Testis (tissue), 3 donors: ENCODE results near the gene NLK. TPM values are rescaled to one million over a fixed set of nuclear protein-coding genes. Genes with fewer than 3 reads are reported as not detected.
"Not testable (repeated sequence)": the region's sequence is repeated elsewhere in the genome, so short reads cannot be mapped to it uniquely, and the experiment has no call there.

ENCODE experiments used
- DNase-seq: peaks from one replicate; pipeline ENCODE4 v3.0.0-alpha.2; 2019
- H3K27ac ChIP-seq, 2 donors: fragments of 200-600 bp; sonication (generic); one replicate each; pipeline ENCODE4 v1.5.1; 2019
- H3K27me3 ChIP-seq: fragments of 200-600 bp; sonication (generic); one replicate; pipeline ENCODE4 v1.5.1; 2019
- H3K36me3 ChIP-seq: fragments of 200-600 bp; sonication (generic); one replicate; pipeline ENCODE4 v1.5.1; 2017; ENCODE audit warnings: low read depth; ENCODE audit errors: missing control alignments
- H3K4me1 ChIP-seq: fragments of 200-600 bp; sonication (generic); one replicate; pipeline ENCODE4 v1.5.1; 2019
- H3K4me3 ChIP-seq, 2 donors: fragments of 200-600 bp; sonication (generic); one replicate each; pipeline ENCODE4 v1.5.1; 2017 to 2019
- H3K9me3 ChIP-seq: fragments of 200-600 bp; sonication (generic); one replicate; pipeline ENCODE4 v1.5.1; 2017
- POLR2A ChIP-seq: fragments of 450-650 bp; IDR thresholded peaks from one replicate; pipeline ENCODE4 v1.6.1; 2017; ENCODE audit warnings: antibody characterized with exemption, mild to moderate bottlenecking, moderate library complexity
- WGBS, 2 donors: methylation state at CpG; one replicate each; pipeline ENCODE4 v1.1.5; 2018; 5-methylcytosine and 5-hydroxymethylcytosine counted together
- intact Hi-C: fragments of 100-400 bp; cut with DNase I; formaldehyde crosslinking; loops from one replicate; pipeline ENCODE4 v1.15.1; 2023; ENCODE audit warnings: low total_unique reads
- polyA plus RNA-seq: library from polyadenylated mRNA; stranded (reverse); fragments of 350-450 nt; fragmentation: Illumina TruSeq; extraction: RNeasy Lipid Tissue Mini Kit (QIAGEN cat#74804); gene quantifications from one replicate; pipeline ENCODE4 v1.2.3, GENCODE V29; 2014; ENCODE audit warnings: low read depth, low replicate concordance; ENCODE audit not compliant: insufficient read depth
- total RNA-seq, 2 donors: library from RNA; depleted of rRNA; stranded (reverse); fragments of >200 nt; gene quantifications; one replicate each; pipeline ENCODE4 v1.2.3, GENCODE V29; 2016
- TF ChIP-seq, protein P1 (sequence below), 3 experiments: fragments of 450-650 bp in 2 of 3; fragments of 200-600 bp in 1 of 3; sonication (generic) in 1 of 3; IDR thresholded peaks; one replicate each; pipeline ENCODE4 v1.5.1; 2016 to 2019; ENCODE audit warnings: antibody characterized with exemption in 3 of 3, mild to moderate bottlenecking in 2 of 3, moderate library complexity in 1 of 3

The NLK gene
- total and polyA plus RNA-seq, 3 donors from 2014 or later, result 40.8 to 54.4 (median 47.0) TPM

DNA sequence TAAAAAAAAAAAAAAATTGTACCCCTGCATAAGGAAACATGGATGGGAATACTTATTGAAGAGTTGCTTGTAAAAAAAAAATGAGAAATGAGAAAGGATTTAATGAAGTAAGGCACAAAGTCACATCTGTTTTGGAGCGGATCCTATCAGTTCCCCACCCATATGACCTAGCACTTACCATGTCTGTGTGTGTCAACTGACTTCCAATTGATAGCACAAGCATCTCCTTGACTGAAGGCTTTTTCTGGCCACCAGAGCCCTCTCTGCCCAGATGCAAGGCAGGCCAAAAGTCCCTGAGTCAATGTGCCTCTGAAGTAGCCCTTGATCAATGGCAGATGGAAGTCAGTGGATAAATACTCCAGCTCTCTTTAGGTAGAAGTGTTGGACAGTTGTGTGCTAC, 13.4 kb upstream of the NLK start:
- WGBS, 2 donors, result 98 to 100% methylated on average over 1 of the region's 1 CpG
- H3K27ac ChIP-seq, result no peak overlapping the region
- DNase-seq, result no peak
- no peaks in the 10 kb centered on the region for H3K9me3 ChIP-seq
- intact Hi-C loops, result no loop called here
- TF ChIP-seq POLR2A, result no peak
- TF ChIP-seq, protein P1, sequence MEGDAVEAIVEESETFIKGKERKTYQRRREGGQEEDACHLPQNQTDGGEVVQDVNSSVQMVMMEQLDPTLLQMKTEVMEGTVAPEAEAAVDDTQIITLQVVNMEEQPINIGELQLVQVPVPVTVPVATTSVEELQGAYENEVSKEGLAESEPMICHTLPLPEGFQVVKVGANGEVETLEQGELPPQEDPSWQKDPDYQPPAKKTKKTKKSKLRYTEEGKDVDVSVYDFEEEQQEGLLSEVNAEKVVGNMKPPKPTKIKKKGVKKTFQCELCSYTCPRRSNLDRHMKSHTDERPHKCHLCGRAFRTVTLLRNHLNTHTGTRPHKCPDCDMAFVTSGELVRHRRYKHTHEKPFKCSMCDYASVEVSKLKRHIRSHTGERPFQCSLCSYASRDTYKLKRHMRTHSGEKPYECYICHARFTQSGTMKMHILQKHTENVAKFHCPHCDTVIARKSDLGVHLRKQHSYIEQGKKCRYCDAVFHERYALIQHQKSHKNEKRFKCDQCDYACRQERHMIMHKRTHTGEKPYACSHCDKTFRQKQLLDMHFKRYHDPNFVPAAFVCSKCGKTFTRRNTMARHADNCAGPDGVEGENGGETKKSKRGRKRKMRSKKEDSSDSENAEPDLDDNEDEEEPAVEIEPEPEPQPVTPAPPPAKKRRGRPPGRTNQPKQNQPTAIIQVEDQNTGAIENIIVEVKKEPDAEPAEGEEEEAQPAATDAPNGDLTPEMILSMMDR (IDR thresholded peaks at IDR 0.05), result no peak
- no peaks in the 10 kb centered on the region for H3K27me3 ChIP-seq
- H3K4me3 ChIP-seq, result no peak overlapping the region
- no peaks in the 10 kb centered on the region for H3K36me3 ChIP-seq
- H3K4me1 ChIP-seq, result no peaks in the 10 kb centered on the region

GRCh38 chr17:28030386-28030785, 12.1 kb upstream of the NLK start:
- intact Hi-C loops, result no loop called here
- Histone ChIP-seq H3K27ac (no peak overlapping the region), H3K36me3 (no peaks in the 10 kb centered on the region), H3K4me1 (no peaks in the 10 kb centered on the region), H3K27me3 (no peaks in the 10 kb centered on the region), H3K9me3 (no peaks in the 10 kb centered on the region), H3K4me3 (no peak overlapping the region)
- TF ChIP-seq, protein P1 (IDR thresholded peaks at IDR 0.05), result no peak
- TF ChIP-seq POLR2A, result no peak
- DNase-seq, result no peak
- WGBS, 2 donors, result 89 to 90% methylated on average over 3 of the region's 3 CpGs

- no peaks in the 10 kb centered on the region for H3K36me3 ChIP-seq
- 78 to 90% methylated on average over 3 to 6 of the region's 6 CpGs for WGBS, 2 donors
- H3K27ac ChIP-seq, result no peak overlapping the region
- H3K9me3 ChIP-seq, result no peaks in the 10 kb centered on the region
- intact Hi-C loops, result no loop called here
- no peaks in the 10 kb centered on the region for H3K27me3 ChIP-seq
- TF ChIP-seq, protein P1 (IDR thresholded peaks at IDR 0.05), result no peak
- no peak for TF ChIP-seq POLR2A
- H3K4me3 ChIP-seq, result no peak overlapping the region
- DNase-seq, result no peak
- no peaks in the 10 kb centered on the region for H3K4me1 ChIP-seq
Measured at GRCh38 chr17:28031174-28031573, 11.3 kb upstream of the NLK start.

- no peak overlapping the region for H3K4me3 ChIP-seq
- no peaks in the 10 kb centered on the region for H3K27me3 ChIP-seq
- TF ChIP-seq, protein P1 (IDR thresholded peaks at IDR 0.05), result no peak
- no peak for TF ChIP-seq POLR2A
- WGBS, 2 donors, result 69 to 77% methylated on average over 8 of the region's 8 CpGs
- no peak overlapping the region for H3K27ac ChIP-seq
- no peaks in the 10 kb centered on the region for H3K4me1 ChIP-seq
- no peaks in the 10 kb centered on the region for H3K36me3 ChIP-seq
- intact Hi-C loops, result no loop called here
- H3K9me3 ChIP-seq, result no peaks in the 10 kb centered on the region
- no peak for DNase-seq
Measured at GRCh38 chr17:28033972-28034714, 8.3 kb upstream of the NLK start.

DNA sequence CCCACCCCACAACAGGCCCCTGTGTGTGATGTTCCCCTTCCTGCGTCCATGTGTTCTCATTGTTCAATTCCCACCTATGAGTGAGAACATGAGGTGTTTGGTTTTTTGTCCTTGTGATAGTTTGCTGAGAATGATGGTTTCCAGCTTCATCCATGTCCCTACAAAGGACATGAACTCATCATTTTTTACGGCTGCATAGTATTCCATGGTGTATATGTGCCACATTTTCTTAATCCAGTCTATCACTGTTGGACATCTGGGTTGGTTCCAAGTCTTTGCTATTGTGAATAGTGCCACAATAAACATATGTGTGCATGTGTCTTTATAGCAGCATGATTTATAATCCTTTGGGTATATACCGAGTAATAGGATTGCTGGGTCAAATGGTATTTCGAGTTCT, 7.0 kb upstream of the NLK start:
- WGBS, 2 donors, result 96 to 98% methylated on average over 4 of the region's 4 CpGs
- not testable (repeated sequence) for H3K36me3 ChIP-seq

GRCh38 chr17:28035884-28036283, 6.6 kb upstream of the NLK start:
- H3K36me3 ChIP-seq, intact Hi-C loops, H3K27ac ChIP-seq, H3K9me3 ChIP-seq, H3K4me3 ChIP-seq, DNase-seq, H3K4me1 ChIP-seq, H3K27me3 ChIP-seq: not testable (repeated sequence)
- 93 to 97% methylated on average over 2 of the region's 2 CpGs for whole genome bisulfite sequencing, 2 donors

More for the DNA sequence above, 7.0 kb upstream of the NLK start:
- H3K27ac ChIP-seq, H3K27me3 ChIP-seq, intact Hi-C loops, H3K4me1 ChIP-seq, H3K4me3 ChIP-seq, DNase-seq, H3K9me3 ChIP-seq: not testable (repeated sequence)
